IPS-20b (cell line): Measurements from ENCODE around the gene IFITM10.

ENCODE experiments used
- H3K27ac ChIP-seq: one replicate; pipeline ENCODE4 v1.5.1; 2013; ENCODE audit warnings: low read length
- H3K27me3 ChIP-seq: 2 replicates; pipeline ENCODE4 v1.6.1; 2013; ENCODE audit warnings: mild to moderate bottlenecking, low read length, inconsistent platforms; ENCODE audit not compliant: insufficient read depth
- H3K36me3 ChIP-seq: 2 replicates; pipeline ENCODE4 v1.6.1; 2013; ENCODE audit warnings: low read depth, mild to moderate bottlenecking, inconsistent platforms, low read length, moderate library complexity; ENCODE audit not compliant: insufficient read depth
- H3K4me1 ChIP-seq: 2 replicates; pipeline ENCODE4 v1.6.1; 2013; ENCODE audit warnings: mild to moderate bottlenecking, control low read depth, inconsistent platforms, low read length, moderate library complexity; ENCODE audit not compliant: insufficient read depth
- H3K4me3 ChIP-seq: 2 replicates; pipeline ENCODE4 v1.5.1; 2013; ENCODE audit warnings: mild to moderate bottlenecking, low read length, inconsistent platforms
- H3K9ac ChIP-seq: 2 replicates; pipeline ENCODE4 v1.6.1; 2013; ENCODE audit warnings: low read depth, mild to moderate bottlenecking, inconsistent platforms, low read length, moderate library complexity
- H3K9me3 ChIP-seq: 2 replicates; pipeline ENCODE4 v1.6.1; 2013; ENCODE audit warnings: mild to moderate bottlenecking, low read depth, low read length, inconsistent platforms; ENCODE audit not compliant: insufficient read depth

IFITM10 gene

GRCh38 chr11:1738380-1738779 is 12.0 kb downstream of the IFITM10 start:
- H3K4me3 ChIP-seq: no peak overlapping the region
- no peak overlapping the region for H3K27ac ChIP-seq
- no peaks in the 10 kb centered on the region for H3K4me1 ChIP-seq
- peaks cover 65% of the 10 kb centered on the region for H3K27me3 ChIP-seq
- no peaks in the 10 kb centered on the region for H3K36me3 ChIP-seq
- H3K9ac ChIP-seq: no peak overlapping the region
- H3K9me3 ChIP-seq: no peaks in the 10 kb centered on the region

- no peaks in the 10 kb centered on the region for H3K4me1 ChIP-seq
- H3K27ac ChIP-seq: no peak overlapping the region
- H3K36me3 ChIP-seq: no peaks in the 10 kb centered on the region
- peaks cover 60% of the 10 kb centered on the region for H3K27me3 ChIP-seq
- H3K9ac ChIP-seq: no peak overlapping the region
- H3K9me3 ChIP-seq: no peaks in the 10 kb centered on the region
- no peak overlapping the region for H3K4me3 ChIP-seq
These were observed 13.2 kb downstream of the IFITM10 start for GRCh38 chr11:1737080-1737757.

GRCh38 chr11:1736447-1736992 is 13.9 kb downstream of the IFITM10 start:
- Histone ChIP-seq H3K36me3 (no peaks in the 10 kb centered on the region), H3K4me3 (no peak overlapping the region), H3K9me3 (no peaks in the 10 kb centered on the region), H3K27me3 (peaks cover 54% of the 10 kb centered on the region), H3K4me1 (no peaks in the 10 kb centered on the region), H3K9ac (no peak overlapping the region), H3K27ac (no peak overlapping the region)

GRCh38 chr11:1735271-1735670 is 15.1 kb downstream of the IFITM10 start:
- Histone ChIP-seq H3K4me1 (no peaks in the 10 kb centered on the region), H3K27me3 (peaks cover 42% of the 10 kb centered on the region; the same call in 1 of the 2 replicates), H3K9me3 (no peaks in the 10 kb centered on the region), H3K36me3 (no peaks in the 10 kb centered on the region), H3K27ac (no peak overlapping the region), H3K9ac (no peak overlapping the region), H3K4me3 (no peak overlapping the region)

- H3K27me3 ChIP-seq: peaks cover 38% of the 10 kb centered on the region; the same call in 1 of the 2 replicates
These were observed 15.7 kb downstream of the IFITM10 start for GRCh38 chr11:1734641-1735081.

GRCh38 chr11:1733716-1734640 is 16.4 kb downstream of the IFITM10 start:
- no peaks in the 10 kb centered on the region for H3K9me3 ChIP-seq
- no peak overlapping the region for H3K9ac ChIP-seq
- no peak overlapping the region for H3K27ac ChIP-seq
- no peak overlapping the region for H3K4me3 ChIP-seq
- H3K36me3 ChIP-seq: no peaks in the 10 kb centered on the region
- H3K4me1 ChIP-seq: no peaks in the 10 kb centered on the region
- H3K27me3 ChIP-seq: peaks cover 32% of the 10 kb centered on the region; the same call in 1 of the 2 replicates

More at GRCh38 chr11:1734641-1735081, 15.7 kb downstream of the IFITM10 start:
- Histone ChIP-seq H3K9ac (no peak overlapping the region), H3K4me3 (no peak overlapping the region), H3K4me1 (no peaks in the 10 kb centered on the region), H3K9me3 (no peaks in the 10 kb centered on the region), H3K36me3 (no peaks in the 10 kb centered on the region), H3K27ac (no peak overlapping the region)

- no peaks in the 10 kb centered on the region for H3K9me3 ChIP-seq
- no peak overlapping the region for H3K4me3 ChIP-seq
- no peak overlapping the region for H3K27ac ChIP-seq
- no peak overlapping the region for H3K9ac ChIP-seq
- H3K27me3 ChIP-seq: peaks cover 31% of the 10 kb centered on the region; the same call in 1 of the 2 replicates
- no peaks in the 10 kb centered on the region for H3K36me3 ChIP-seq
- H3K4me1 ChIP-seq: no peaks in the 10 kb centered on the region
These were observed 17.2 kb downstream of the IFITM10 start for GRCh38 chr11:1733009-1733715.

- H3K4me3 ChIP-seq: no peak overlapping the region
- H3K27me3 ChIP-seq: peaks cover 27% of the 10 kb centered on the region; the same call in 1 of the 2 replicates
- H3K36me3 ChIP-seq: no peaks in the 10 kb centered on the region
- no peak overlapping the region for H3K9ac ChIP-seq
- no peaks in the 10 kb centered on the region for H3K9me3 ChIP-seq
- H3K27ac ChIP-seq: no peak overlapping the region
- H3K4me1 ChIP-seq: no peaks in the 10 kb centered on the region
These were observed 17.9 kb downstream of the IFITM10 start for GRCh38 chr11:1732418-1733008.

- Histone ChIP-seq H3K9ac (no peak overlapping the region), H3K27me3 (peaks cover 18% of the 10 kb centered on the region; the same call in 1 of the 2 replicates)
These were observed 18.8 kb downstream of the IFITM10 start for GRCh38 chr11:1731451-1732059.

GRCh38 chr11:1730059-1730629 is 20.3 kb downstream of the IFITM10 start:
- no peak overlapping the region for H3K27ac ChIP-seq
- H3K9ac ChIP-seq: no peak overlapping the region
- no peaks in the 10 kb centered on the region for H3K36me3 ChIP-seq

More at GRCh38 chr11:1731451-1732059, 18.8 kb downstream of the IFITM10 start:
- Histone ChIP-seq H3K9me3 (no peaks in the 10 kb centered on the region), H3K4me3 (no peak overlapping the region), H3K36me3 (no peaks in the 10 kb centered on the region), H3K27ac (no peak overlapping the region), H3K4me1 (no peaks in the 10 kb centered on the region)

More at GRCh38 chr11:1730059-1730629, 20.3 kb downstream of the IFITM10 start:
- H3K9me3 ChIP-seq: no peaks in the 10 kb centered on the region
- no peaks in the 10 kb centered on the region for H3K4me1 ChIP-seq
- no peak overlapping the region for H3K4me3 ChIP-seq
- peaks cover 9% of the 10 kb centered on the region; the same call in 1 of the 2 replicates for H3K27me3 ChIP-seq
